Fibroblast of skin of abdomen (primary cell): ENCODE results near the gene ARL4A.
A peak's percentile ranks its signal among the peaks of the same experiment; 100 is the strongest.

Experiments
- DNase-seq: peaks from one replicate; pipeline ENCODE4 v3.0.0-alpha.2; 2013

The ARL4A gene

DNA sequence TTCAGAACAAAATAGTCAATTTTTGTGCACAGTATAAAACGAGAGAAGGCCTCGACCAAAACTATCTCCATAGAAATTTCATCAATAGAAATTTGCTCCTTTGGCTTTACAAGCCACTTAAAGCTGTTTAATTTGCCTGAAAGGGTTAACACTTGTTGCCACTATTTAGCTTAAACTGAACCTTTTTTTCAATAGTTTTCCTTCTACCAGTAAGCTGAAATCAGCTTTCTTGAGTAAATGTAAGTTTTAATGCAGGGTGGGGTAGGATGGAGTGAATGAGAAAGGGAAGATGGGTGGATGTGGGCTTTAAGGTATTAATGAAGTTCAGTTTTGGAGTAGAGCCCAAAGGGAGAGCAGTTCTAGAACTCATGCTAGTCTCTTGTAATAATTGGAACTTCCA, 39.5 kb downstream of the ARL4A start:
- no peak for DNase-seq

DNA sequence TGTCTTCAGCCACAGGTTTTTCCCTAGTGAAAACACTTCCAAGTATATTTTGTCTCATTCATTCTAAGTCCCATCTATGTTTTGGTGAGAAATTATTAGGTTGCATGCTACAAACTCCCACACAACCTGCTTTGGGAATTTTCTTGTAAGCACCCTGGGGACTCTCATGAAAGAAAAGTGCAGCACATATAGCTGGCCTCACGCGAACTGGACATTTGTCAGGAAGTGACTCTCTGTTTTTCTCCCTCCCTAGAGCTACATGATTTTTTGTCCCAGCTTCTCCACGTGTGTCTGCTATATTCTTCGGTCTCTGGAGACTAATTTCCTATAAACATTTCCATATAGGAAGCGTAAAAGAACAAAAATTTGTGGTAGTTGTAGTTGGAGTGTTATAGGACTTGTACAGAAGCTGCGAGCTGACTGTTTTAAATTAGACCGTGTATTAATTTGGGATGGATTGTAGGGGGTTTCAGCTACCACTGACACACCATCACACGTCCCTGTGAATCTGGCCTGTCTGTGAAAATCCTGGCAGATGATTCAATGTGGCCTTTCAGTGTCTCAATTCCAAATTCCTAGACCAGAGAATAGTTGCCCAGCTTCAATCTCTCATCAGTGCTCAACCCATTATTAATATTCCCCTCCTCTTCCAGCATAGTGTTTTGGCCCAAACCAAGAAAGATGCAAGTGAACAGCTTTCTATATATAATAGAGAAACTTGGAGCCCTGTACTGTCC, 40.2 kb downstream of the ARL4A start:
- no peak for DNase-seq

DNA sequence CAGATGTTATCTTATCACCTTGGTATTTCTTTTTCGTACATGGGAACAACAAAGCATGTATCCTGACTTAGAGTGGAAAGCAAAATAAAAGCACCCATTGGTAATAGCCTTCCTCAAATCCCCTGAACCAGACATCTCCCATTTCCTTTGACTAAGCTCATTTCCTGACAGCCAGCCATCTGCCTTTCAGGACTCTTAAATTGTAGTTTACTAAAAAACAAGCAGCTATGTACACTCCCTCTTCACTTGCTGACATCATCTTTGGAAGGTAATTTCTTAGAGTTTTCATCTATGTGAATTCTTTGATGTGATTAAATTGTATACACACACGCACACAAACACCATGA, 40.7 kb downstream of the ARL4A start:
- no peak for DNase-seq

DNA sequence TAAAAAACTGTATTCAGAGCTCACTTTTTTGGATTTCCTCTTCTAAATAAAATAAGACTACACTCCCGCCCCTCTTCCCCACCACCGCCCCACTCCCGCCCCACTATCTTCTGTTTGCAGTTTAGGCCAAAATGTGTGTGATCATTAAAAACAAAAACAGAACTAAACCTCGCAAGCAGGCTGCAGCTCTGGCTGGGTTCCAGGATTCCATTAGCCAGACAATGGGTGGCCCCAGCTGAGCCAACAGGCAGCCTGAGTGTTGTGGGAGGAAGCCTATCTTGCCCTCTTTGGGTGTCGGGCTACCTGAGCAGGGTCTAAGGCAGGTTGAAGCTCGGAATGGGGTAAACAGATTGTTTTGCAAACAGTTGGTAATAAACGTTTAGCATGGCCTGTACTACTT, 41.7 kb downstream of the ARL4A start:
- peak; percentile 31 for DNase-seq

DNA sequence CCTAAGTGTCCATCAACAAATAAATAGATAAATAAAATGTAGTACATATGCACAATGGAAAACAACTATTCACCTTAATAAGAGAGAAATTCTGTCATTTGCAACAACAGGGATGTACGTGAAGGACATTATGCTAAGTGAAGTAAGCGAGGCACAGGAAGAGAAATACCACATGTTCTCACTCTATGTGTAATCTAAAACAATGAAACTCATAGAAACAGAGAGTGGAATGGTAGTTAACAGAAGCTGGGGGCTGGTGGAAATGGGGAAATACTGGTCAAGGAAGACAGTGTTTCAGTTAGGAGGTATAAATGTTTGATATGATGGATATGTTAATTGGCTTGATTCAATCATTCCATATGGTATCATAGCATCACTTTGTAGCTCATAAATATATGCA, 43.1 kb downstream of the ARL4A start:
- DNase-seq = no peak

DNA sequence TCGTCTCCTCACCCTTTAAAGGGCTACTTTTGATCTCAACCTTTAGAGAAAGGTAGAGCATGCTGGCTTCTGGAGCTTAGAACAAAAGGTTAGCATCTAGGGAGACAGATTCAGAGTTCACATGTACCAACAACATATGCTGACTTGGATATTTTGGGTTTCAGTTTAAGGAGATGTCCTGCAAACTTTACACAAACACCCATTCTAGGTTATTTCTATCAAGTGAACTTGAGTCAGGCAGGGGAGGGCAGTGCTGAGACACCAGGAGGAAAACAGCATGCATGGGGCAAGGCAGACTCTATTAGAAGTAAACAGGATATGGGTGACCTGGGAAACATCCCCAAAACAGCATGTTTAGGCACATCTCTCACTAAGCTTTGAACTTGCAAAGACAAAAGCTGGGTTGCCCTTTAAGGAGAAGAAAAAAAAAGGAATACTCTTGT, 43.8 kb downstream of the ARL4A start:
- DNase-seq = no peak

DNA sequence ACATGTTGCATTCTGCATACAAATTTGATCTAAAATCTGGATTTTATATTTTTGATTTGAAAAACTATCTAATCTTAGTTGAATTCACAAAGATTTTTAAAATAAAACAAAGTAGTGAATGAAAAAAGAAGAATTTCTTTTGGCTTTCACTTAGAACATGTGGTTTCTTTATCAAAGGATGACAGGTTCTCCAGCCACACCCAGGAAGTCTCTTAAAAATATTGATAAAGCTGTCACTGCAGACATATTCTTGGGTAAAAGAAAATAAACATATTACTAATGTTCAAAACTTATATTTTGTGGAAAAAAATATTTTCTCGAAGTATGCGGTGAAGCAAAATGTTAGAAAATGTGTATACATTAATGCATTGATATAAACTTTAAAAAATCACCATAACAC, 44.3 kb downstream of the ARL4A start:
- DNase-seq = no peak

DNA sequence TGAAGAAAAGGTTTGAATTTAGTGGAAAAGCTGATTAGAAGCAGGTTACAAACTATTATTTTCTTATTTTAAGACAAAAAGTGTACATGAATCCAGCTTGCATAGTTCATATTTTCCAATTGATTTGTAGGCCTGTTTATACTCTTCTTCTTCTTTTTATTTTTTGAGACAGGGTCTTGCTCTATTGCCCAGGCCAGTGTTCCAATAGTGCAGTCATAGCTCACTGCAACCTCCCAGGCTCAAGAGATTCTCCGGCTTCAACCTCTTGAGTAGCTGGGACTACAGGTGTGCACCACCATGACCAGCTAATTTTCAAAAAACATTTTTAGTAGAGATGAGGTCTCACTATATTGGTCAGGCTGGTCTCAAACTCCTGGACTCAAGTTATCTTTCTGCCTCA, 45.0 kb downstream of the ARL4A start:
- DNase-seq = no peak

DNA sequence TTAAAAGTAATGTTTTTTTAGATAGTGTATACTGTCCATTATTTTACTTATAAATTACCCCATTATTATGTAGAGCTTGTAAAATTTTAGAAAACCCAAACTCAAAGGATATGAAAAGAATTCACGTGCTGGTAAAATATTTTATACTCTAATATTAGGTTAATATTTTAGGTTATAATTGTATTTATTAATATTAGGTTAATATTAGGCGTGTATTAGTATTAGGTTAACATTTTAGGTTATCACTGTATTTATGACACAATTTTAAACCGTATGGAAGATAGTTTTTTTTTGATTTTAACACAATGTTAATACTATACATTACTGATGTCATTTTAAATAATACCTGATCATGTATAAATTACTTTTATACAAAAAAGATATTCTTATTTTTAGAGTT, 48.5 kb downstream of the ARL4A start:
- no peak for DNase-seq

DNA sequence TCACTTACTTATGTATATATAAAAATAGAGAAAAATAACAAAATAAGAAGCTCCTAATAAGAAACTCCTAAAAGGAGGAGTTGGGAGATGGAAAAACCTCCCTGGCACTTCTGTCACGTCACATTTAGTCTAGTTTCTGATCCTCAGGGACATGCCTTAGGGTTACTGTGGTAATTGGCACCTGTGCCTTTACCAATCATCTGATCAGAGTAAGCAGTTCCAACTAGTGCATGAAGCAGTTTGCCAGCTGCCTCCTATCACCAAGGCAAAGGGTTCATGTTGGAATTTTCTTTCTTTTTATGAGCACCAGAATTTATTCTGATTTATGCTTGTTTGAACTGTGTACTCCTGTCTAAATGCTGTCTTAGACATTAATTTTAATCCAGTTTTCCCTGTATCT, 49.9 kb downstream of the ARL4A start:
- no peak for DNase-seq

DNA sequence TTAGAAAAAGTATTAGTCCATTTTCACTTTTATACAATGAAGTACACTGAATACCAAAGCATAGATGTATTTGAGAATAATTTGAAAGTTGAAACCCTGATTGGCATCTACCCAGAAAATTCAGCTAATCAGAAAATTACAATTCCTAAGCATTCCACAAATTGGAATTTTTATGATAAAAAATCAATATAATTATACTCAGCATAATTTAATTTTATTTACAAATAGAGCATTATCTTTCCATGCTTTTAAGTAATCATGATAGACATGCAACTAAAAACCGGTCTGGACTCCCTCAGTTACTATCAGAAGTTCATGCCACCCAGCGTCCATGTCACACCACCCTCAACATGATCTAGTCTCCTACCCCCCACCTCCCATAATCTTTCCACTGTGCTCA, 50.4 kb downstream of the ARL4A start:
- no peak for DNase-seq

DNA sequence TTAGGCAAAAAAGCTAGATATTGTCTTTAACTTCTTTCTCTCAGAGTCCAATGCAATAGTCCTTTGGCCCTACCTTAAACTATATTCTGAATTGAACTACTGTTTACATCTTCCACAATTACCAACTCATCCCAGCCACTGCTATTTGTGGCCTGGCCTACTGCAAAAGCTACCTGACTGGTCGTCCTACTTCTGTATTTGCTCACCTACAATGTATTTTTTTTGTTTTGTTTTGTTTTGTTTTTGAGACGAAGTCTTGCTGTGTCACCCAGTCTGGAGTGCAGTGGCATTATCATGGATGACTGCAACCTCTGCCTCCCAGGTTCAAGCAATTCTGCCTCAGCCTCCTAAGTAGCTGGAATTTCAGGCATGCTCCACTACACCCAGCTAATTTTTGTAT, 51.2 kb downstream of the ARL4A start:
- DNase-seq = no peak
